Brain microvascular endothelial cell (primary cell): ENCODE results near the gene SNCA.

Source experiments
- DNase-seq: peaks from one replicate; pipeline ENCODE4 v3.0.0-alpha.2; 2020
- H3K27ac ChIP-seq: fragments of 250-450 bp; sonication (Bioruptor Pico); 2 replicates; pipeline ENCODE4 v1.5.1; 2020; ENCODE audit warnings: mild to moderate bottlenecking, moderate library complexity
- H3K27me3 ChIP-seq: fragments of 250-450 bp; sonication (Bioruptor Pico); replicated peaks from 2 replicates; pipeline ENCODE4 v1.5.1; 2020; ENCODE audit warnings: mild to moderate bottlenecking
- H3K36me3 ChIP-seq: fragments of 250-450 bp; sonication (Bioruptor Pico); replicated peaks from 2 replicates; pipeline ENCODE4 v1.5.1; 2020; ENCODE audit warnings: mild to moderate bottlenecking
- H3K4me3 ChIP-seq: 2 replicates; pipeline ENCODE4 v1.5.1; 2011; ENCODE audit warnings: low read depth, mild to moderate bottlenecking, control low read depth, low read length, moderate library complexity
- CTCF ChIP-seq: IDR thresholded peaks from 2 replicates; pipeline ENCODE4 v1.5.1; 2011; ENCODE audit warnings: low read depth, mild to moderate bottlenecking, moderate library complexity, low read length, control low read depth, inconsistent platforms; ENCODE audit errors: missing control alignments
- in situ Hi-C: cut with HindIII; loops from 2 replicates; pipeline ENCODE4 v1.10.0; 2017; ENCODE audit warnings: low sequenced_read_pairs, low pct_ligation_motif_present

SNCA gene

GRCh38 chr4:89868276-89868675 is 31.3 kb upstream of the SNCA start:
- DNase-seq, result no peak
- no peak for TF ChIP-seq CTCF
- no peaks in the 10 kb centered on the region for H3K27me3 ChIP-seq
- H3K4me3 ChIP-seq, result no peak overlapping the region
- H3K36me3 ChIP-seq, result no peaks in the 10 kb centered on the region
- in situ Hi-C loops, result no loop called here
- H3K27ac ChIP-seq, result no peak overlapping the region

GRCh38 chr4:89863533-89863932 is 26.6 kb upstream of the SNCA start:
- no peaks in the 10 kb centered on the region for H3K27me3 ChIP-seq
- no peak for TF ChIP-seq CTCF
- no peaks in the 10 kb centered on the region for H3K36me3 ChIP-seq
- H3K27ac ChIP-seq, result no peak overlapping the region
- DNase-seq, result no peak
- in situ Hi-C loops, result no loop called here
- no peak overlapping the region for H3K4me3 ChIP-seq

- Histone ChIP-seq H3K4me3 (no peak overlapping the region), H3K27ac (no peak overlapping the region), H3K27me3 (no peaks in the 10 kb centered on the region), H3K36me3 (no peaks in the 10 kb centered on the region)
- TF ChIP-seq CTCF, result no peak
- no peak for DNase-seq
- in situ Hi-C loops, result no loop called here
These were observed 24.0 kb upstream of the SNCA start for GRCh38 chr4:89860971-89861370.

- in situ Hi-C loops, result no loop called here
- H3K27me3 ChIP-seq, result no peaks in the 10 kb centered on the region
- no peak overlapping the region for H3K27ac ChIP-seq
- no peak for TF ChIP-seq CTCF
- no peaks in the 10 kb centered on the region for H3K36me3 ChIP-seq
- H3K4me3 ChIP-seq, result no peak overlapping the region
- DNase-seq, result no peak
These were observed 18.3 kb upstream of the SNCA start for GRCh38 chr4:89855236-89855635.

- Histone ChIP-seq H3K27me3 (no peaks in the 10 kb centered on the region), H3K4me3 (no peak overlapping the region), H3K36me3 (no peaks in the 10 kb centered on the region), H3K27ac (no peak overlapping the region)
- in situ Hi-C loops, result no loop called here
- DNase-seq, result no peak
- no peak for TF ChIP-seq CTCF
These were observed 10.8 kb upstream of the SNCA start for GRCh38 chr4:89847571-89848325.

GRCh38 chr4:89839558-89839957 is 2.6 kb upstream of the SNCA start:
- H3K27me3 ChIP-seq, result peaks cover 28% of the 10 kb centered on the region
- no peak overlapping the region for H3K27ac ChIP-seq
- no peak for TF ChIP-seq CTCF
- no peak for DNase-seq
- in situ Hi-C loops, result no loop called here
- no peaks in the 10 kb centered on the region for H3K36me3 ChIP-seq
- H3K4me3 ChIP-seq, result no peak overlapping the region
